ENCODE results near the gene KRR1.
A peak's percentile ranks its signal among the peaks of the same experiment; 100 is the strongest.
"Not testable (repeated sequence)": the region's sequence is repeated elsewhere in the genome, so short reads cannot be mapped to it uniquely, and the experiment has no call there.

KRR1 gene

GRCh38 chr12:75457191-75457590 lies 54.2 kb downstream of the KRR1 start:
- ATAC-seq (replicated peaks; ENCODE audit: extremely low read depth, poor library complexity, severe bottlenecking) (peak; percentile 90), DNase-seq (ENCODE audit: low spot score in 2 of 2) (no peak)
- Mint-ChIP-seq H3K4me1 (peaks cover 53% of the 10 kb centered on the region), H3K4me3 (no peak overlapping the region), H3K27me3 (no peaks in the 10 kb centered on the region), H3K36me3 (ENCODE audit: insufficient read depth) (no peaks in the 10 kb centered on the region), H3K27ac (ENCODE audit: low read depth) (peak overlapping the region; percentile 89), H3K9me3 (no peaks in the 10 kb centered on the region)

- Mint-ChIP-seq H3K4me3 (no peak overlapping the region), H3K4me1 (peaks cover 52% of the 10 kb centered on the region), H3K36me3 (ENCODE audit: insufficient read depth) (no peaks in the 10 kb centered on the region), H3K9me3 (no peaks in the 10 kb centered on the region), H3K27me3 (no peaks in the 10 kb centered on the region), H3K27ac (ENCODE audit: low read depth) (no peak overlapping the region)
- DNase-seq (ENCODE audit: low spot score in 2 of 2) (no peak), ATAC-seq (replicated peaks; ENCODE audit: extremely low read depth, poor library complexity, severe bottlenecking) (no peak)
Measured at GRCh38 chr12:75455839-75456238, 55.6 kb downstream of the KRR1 start.

- H3K27me3 Mint-ChIP-seq, result no peaks in the 10 kb centered on the region
- no peak overlapping the region for H3K27ac Mint-ChIP-seq (ENCODE audit: low read depth)
- ATAC-seq (replicated peaks; ENCODE audit: extremely low read depth, poor library complexity, severe bottlenecking), result no peak
- DNase-seq (ENCODE audit: low spot score in 2 of 2), result no peak
- H3K9me3 Mint-ChIP-seq, result no peaks in the 10 kb centered on the region
- H3K4me3 Mint-ChIP-seq, result no peak overlapping the region
- H3K36me3 Mint-ChIP-seq (ENCODE audit: insufficient read depth), result no peaks in the 10 kb centered on the region
- H3K4me1 Mint-ChIP-seq, result peaks cover 24% of the 10 kb centered on the region
Measured at GRCh38 chr12:75452675-75453330, 58.6 kb downstream of the KRR1 start.

GRCh38 chr12:75447691-75448393 lies 63.6 kb downstream of the KRR1 start:
- no peak overlapping the region for H3K4me3 Mint-ChIP-seq
- H3K36me3 Mint-ChIP-seq (ENCODE audit: insufficient read depth), result no peaks in the 10 kb centered on the region
- DNase-seq (ENCODE audit: low spot score in 2 of 2) (no peak), ATAC-seq (replicated peaks; ENCODE audit: extremely low read depth, poor library complexity, severe bottlenecking) (no peak)
- no peaks in the 10 kb centered on the region for H3K4me1 Mint-ChIP-seq
- no peak overlapping the region for H3K27ac Mint-ChIP-seq (ENCODE audit: low read depth)
- peaks cover 7% of the 10 kb centered on the region for H3K27me3 Mint-ChIP-seq
- no peaks in the 10 kb centered on the region for H3K9me3 Mint-ChIP-seq

- no peak overlapping the region for H3K4me3 Mint-ChIP-seq
- DNase-seq (ENCODE audit: low spot score in 2 of 2), result no peak
- no peaks in the 10 kb centered on the region for H3K36me3 Mint-ChIP-seq (ENCODE audit: insufficient read depth)
- H3K27me3 Mint-ChIP-seq, result peaks cover 7% of the 10 kb centered on the region
- H3K9me3 Mint-ChIP-seq, result no peaks in the 10 kb centered on the region
- no peaks in the 10 kb centered on the region for H3K4me1 Mint-ChIP-seq
- no peak overlapping the region for H3K27ac Mint-ChIP-seq (ENCODE audit: low read depth)
- no peak for ATAC-seq (replicated peaks; ENCODE audit: extremely low read depth, poor library complexity, severe bottlenecking)
Measured at GRCh38 chr12:75446857-75447256, 64.6 kb downstream of the KRR1 start.

GRCh38 chr12:75445137-75445507 lies 66.3 kb downstream of the KRR1 start:
- H3K4me1 Mint-ChIP-seq; DNase-seq (ENCODE audit: low spot score in 2 of 2); H3K27me3 Mint-ChIP-seq; H3K9me3 Mint-ChIP-seq; ATAC-seq (replicated peaks; ENCODE audit: extremely low read depth, poor library complexity, severe bottlenecking); H3K27ac Mint-ChIP-seq (ENCODE audit: low read depth); H3K4me3 Mint-ChIP-seq; H3K36me3 Mint-ChIP-seq (ENCODE audit: insufficient read depth): not testable (repeated sequence)

GRCh38 chr12:75444429-75445136 lies 66.8 kb downstream of the KRR1 start:
- H3K36me3 Mint-ChIP-seq (ENCODE audit: insufficient read depth), result no peaks in the 10 kb centered on the region
- DNase-seq (ENCODE audit: low spot score in 2 of 2) (no peak), ATAC-seq (replicated peaks; ENCODE audit: extremely low read depth, poor library complexity, severe bottlenecking) (no peak)
- no peaks in the 10 kb centered on the region for H3K4me1 Mint-ChIP-seq
- H3K9me3 Mint-ChIP-seq, result no peaks in the 10 kb centered on the region
- H3K27me3 Mint-ChIP-seq, result peaks cover 7% of the 10 kb centered on the region
- H3K4me3 Mint-ChIP-seq, result no peak overlapping the region
- H3K27ac Mint-ChIP-seq (ENCODE audit: low read depth), result no peak overlapping the region

- H3K4me3 Mint-ChIP-seq, result no peak overlapping the region
Measured at GRCh38 chr12:75443709-75444108, 67.7 kb downstream of the KRR1 start.

GRCh38 chr12:75442454-75442853 lies 69.0 kb downstream of the KRR1 start:
- not testable (repeated sequence) for DNase-seq (ENCODE audit: low spot score in 2 of 2); H3K36me3 Mint-ChIP-seq (ENCODE audit: insufficient read depth); H3K4me3 Mint-ChIP-seq; H3K27ac Mint-ChIP-seq (ENCODE audit: low read depth); H3K4me1 Mint-ChIP-seq; ATAC-seq (replicated peaks; ENCODE audit: extremely low read depth, poor library complexity, severe bottlenecking); H3K27me3 Mint-ChIP-seq; H3K9me3 Mint-ChIP-seq

More at GRCh38 chr12:75443709-75444108, 67.7 kb downstream of the KRR1 start:
- H3K36me3 Mint-ChIP-seq (ENCODE audit: insufficient read depth), result no peaks in the 10 kb centered on the region
- H3K27me3 Mint-ChIP-seq, result peaks cover 7% of the 10 kb centered on the region
- DNase-seq (ENCODE audit: low spot score in 2 of 2) (no peak), ATAC-seq (replicated peaks; ENCODE audit: extremely low read depth, poor library complexity, severe bottlenecking) (no peak)
- H3K27ac Mint-ChIP-seq (ENCODE audit: low read depth), result no peak overlapping the region
- H3K4me1 Mint-ChIP-seq, result no peaks in the 10 kb centered on the region
- H3K9me3 Mint-ChIP-seq, result no peaks in the 10 kb centered on the region

- not testable (repeated sequence) for ATAC-seq (replicated peaks; ENCODE audit: extremely low read depth, poor library complexity, severe bottlenecking); H3K27ac Mint-ChIP-seq (ENCODE audit: low read depth); H3K36me3 Mint-ChIP-seq (ENCODE audit: insufficient read depth); H3K4me3 Mint-ChIP-seq; H3K9me3 Mint-ChIP-seq; DNase-seq (ENCODE audit: low spot score in 2 of 2); H3K27me3 Mint-ChIP-seq; H3K4me1 Mint-ChIP-seq
Measured at GRCh38 chr12:75441687-75442449, 69.5 kb downstream of the KRR1 start.
